ENCODE results near the gene ALG11.
"Not testable (repeated sequence)": the region's sequence is repeated elsewhere in the genome, so short reads cannot be mapped to it uniquely, and the experiment has no call there.

Gene ALG11

GRCh38 chr13:52011632-52012511, at the start of gene ALG11:
Gene ALG11 (plus strand): TSS chr13:52012398. CDS start chr13:52012419, 21 bp downstream.
- DNase-seq (ENCODE audit: low read depth, low spot score): peak; percentile 100

- no peak for DNase-seq (ENCODE audit: low read depth, low spot score)
Measured at GRCh38 chr13:51966186-51966585, 46.0 kb upstream of the ALG11 start.

GRCh38 chr13:51967482-51968446, 44.4 kb upstream of the ALG11 start:
- no peak for DNase-seq (ENCODE audit: low read depth, low spot score)

GRCh38 chr13:51970349-51970748, 41.8 kb upstream of the ALG11 start:
- no peak for DNase-seq (ENCODE audit: low read depth, low spot score)

- DNase-seq (ENCODE audit: low read depth, low spot score): no peak
Measured at GRCh38 chr13:51971520-51972426, 40.4 kb upstream of the ALG11 start.

GRCh38 chr13:51974482-51974881, 37.7 kb upstream of the ALG11 start:
- DNase-seq (ENCODE audit: low read depth, low spot score): no peak

- no peak for DNase-seq (ENCODE audit: low read depth, low spot score)
Measured at GRCh38 chr13:51976423-51976822, 35.8 kb upstream of the ALG11 start.

GRCh38 chr13:51976890-51977289, 35.3 kb upstream of the ALG11 start:
- no peak for DNase-seq (ENCODE audit: low read depth, low spot score)

- DNase-seq (ENCODE audit: low read depth, low spot score): no peak
Measured at GRCh38 chr13:51977625-51978024, 34.6 kb upstream of the ALG11 start.

- DNase-seq (ENCODE audit: low read depth, low spot score): no peak
Measured at GRCh38 chr13:51978796-51979556, 33.2 kb upstream of the ALG11 start.

- DNase-seq (ENCODE audit: low read depth, low spot score): no peak
Measured at GRCh38 chr13:51980908-51981307, 31.3 kb upstream of the ALG11 start.

GRCh38 chr13:51981355-51981754, 30.8 kb upstream of the ALG11 start:
- peak; percentile 52 for DNase-seq (ENCODE audit: low read depth, low spot score)

- not testable (repeated sequence) for DNase-seq (ENCODE audit: low read depth, low spot score)
Measured at GRCh38 chr13:51983292-51983691, 28.9 kb upstream of the ALG11 start.

GRCh38 chr13:51984904-51985303, 27.3 kb upstream of the ALG11 start:
- DNase-seq (ENCODE audit: low read depth, low spot score): not testable (repeated sequence)

- no peak for DNase-seq (ENCODE audit: low read depth, low spot score)
Measured at GRCh38 chr13:51988988-51989618, 23.1 kb upstream of the ALG11 start.

- no peak for DNase-seq (ENCODE audit: low read depth, low spot score)
Measured at GRCh38 chr13:51993713-51994112, 18.5 kb upstream of the ALG11 start.

- DNase-seq (ENCODE audit: low read depth, low spot score): peak; percentile 17
Measured at GRCh38 chr13:51995677-51996551, 16.3 kb upstream of the ALG11 start.

GRCh38 chr13:51996641-51997040, 15.6 kb upstream of the ALG11 start:
- DNase-seq (ENCODE audit: low read depth, low spot score): no peak

GRCh38 chr13:51997186-51997585, 15.0 kb upstream of the ALG11 start:
- no peak for DNase-seq (ENCODE audit: low read depth, low spot score)

Data from ELF-1 (cell line).